ENCODE results near the gene GRIK3. TPM values are rescaled to one million over a fixed set of nuclear protein-coding genes. Genes with fewer than 3 reads are reported as not detected.

Gene GRIK3
- total and polyA plus RNA-seq, 2 of the 8 experiments (the other 6 are each of a cell fraction or from before 2014, with no cell fraction given), result 2.1 to 3.4 TPM

- TF ChIP-seq CHD7 (IDR thresholded peaks at IDR 0.05; ENCODE audit: insufficient replicate concordance, low read length), result no peak
- TF ChIP-seq E2F6 (IDR thresholded peaks at IDR 0.05), result no peak
- no peak for TF ChIP-seq SIN3A (conservative IDR thresholded peaks at IDR 0.05 in 1 of 2, IDR thresholded peaks at IDR 0.05 in 1 of 2; ENCODE audit: low read depth in 1 of 2, low read length in 2 of 2)
- TF ChIP-seq EZH2 (IDR thresholded peaks at IDR 0.05; ENCODE audit: low read depth, low read length, severe bottlenecking), result no peak
- TF ChIP-seq ZNF274 (IDR thresholded peaks at IDR 0.05; ENCODE audit: borderline replicate concordance, extremely low read depth, low read length), result no peak
- TF ChIP-seq CHD2 (IDR thresholded peaks at IDR 0.05; ENCODE audit: low read length), result no peak
- no peak for TF ChIP-seq RXRA (IDR thresholded peaks at IDR 0.05; ENCODE audit: insufficient read depth, low read depth, low read length)
- TF ChIP-seq TEAD4 (IDR thresholded peaks at IDR 0.05; ENCODE audit: low read depth, low read length), result no peak
- TF ChIP-seq BCL11A (IDR thresholded peaks at IDR 0.05; ENCODE audit: low read depth in 2 of 2, low read length in 2 of 2), result no peak
Measured at GRCh38 chr1:37053173-37053572, 18.9 kb upstream of the GRIK3 start (continued).
